GM18519 (cell line): ENCODE measurements around the gene TOMM20.
"Not testable (repeated sequence)": the region's sequence is repeated elsewhere in the genome, so short reads cannot be mapped to it uniquely, and the experiment has no call there.

Experiments used
- ATAC-seq: cut with Tn5 transposase; IDR thresholded peaks from one replicate; pipeline ENCODE4 v1.9.1; 2021; ENCODE audit warnings: mild to moderate bottlenecking, moderate library complexity; ENCODE audit not compliant: unreplicated experiment, low FRiP score

TOMM20 gene

GRCh38 chr1:235085411-235086117 is 43.1 kb downstream of the TOMM20 start:
- ATAC-seq: not testable (repeated sequence)

- ATAC-seq: not testable (repeated sequence)
Measured at GRCh38 chr1:235080788-235081187, 47.8 kb downstream of the TOMM20 start.

GRCh38 chr1:235080297-235080657 is 48.4 kb downstream of the TOMM20 start:
- not testable (repeated sequence) for ATAC-seq

GRCh38 chr1:235079443-235080296 is 49.0 kb downstream of the TOMM20 start:
- ATAC-seq: no peak

GRCh38 chr1:235078480-235079381 is 49.9 kb downstream of the TOMM20 start:
- ATAC-seq: no peak

- no peak for ATAC-seq
Measured at GRCh38 chr1:235077571-235078479, 50.8 kb downstream of the TOMM20 start.

- ATAC-seq: no peak
Measured at GRCh38 chr1:235077163-235077540, 51.5 kb downstream of the TOMM20 start.

GRCh38 chr1:235076504-235077162 is 52.0 kb downstream of the TOMM20 start:
- ATAC-seq: no peak

- no peak for ATAC-seq
Measured at GRCh38 chr1:235075777-235076308, 52.8 kb downstream of the TOMM20 start.

GRCh38 chr1:235075048-235075776 is 53.4 kb downstream of the TOMM20 start:
- ATAC-seq: peak; percentile 57

GRCh38 chr1:235074523-235075047 is 54.1 kb downstream of the TOMM20 start:
- ATAC-seq: peak; percentile 37

GRCh38 chr1:235073968-235074522 is 54.6 kb downstream of the TOMM20 start:
- no peak for ATAC-seq

- no peak for ATAC-seq
Measured at GRCh38 chr1:235073331-235073967, 55.2 kb downstream of the TOMM20 start.

GRCh38 chr1:235072577-235072976 is 56.1 kb downstream of the TOMM20 start:
- not testable (repeated sequence) for ATAC-seq

GRCh38 chr1:235072096-235072495 is 56.5 kb downstream of the TOMM20 start:
- no peak for ATAC-seq

- ATAC-seq: no peak
Measured at GRCh38 chr1:235070819-235071218, 57.8 kb downstream of the TOMM20 start.
